RWPE1 (cell line): ENCODE data around the gene ARFIP1.
A peak's percentile ranks its signal among the peaks of the same experiment; 100 is the strongest.

Source experiments
- CTCF ChIA-PET: fragments of 350-600 bp; sonication (Branson Sonifier 250); formaldehyde crosslinking; extraction: SDS; loops from one replicate; lab custom pipeline; 2021; lab: Yijun Ruan, JAX
- POLR2A ChIA-PET: fragments of 400-600 bp; formaldehyde crosslinking; extraction: SDS; loops from one replicate; lab custom pipeline; 2020; ENCODE audit warnings: antibody characterized with exemption; ENCODE audit not compliant: low non-redundant PET; lab: Yijun Ruan, JAX
- DNase-seq: peaks from one replicate; pipeline ENCODE4 v3.0.0; 2012; ENCODE audit warnings: low spot score
- H3K27ac ChIP-seq: fragments of 450-650 bp; 2 replicates; pipeline ENCODE4 v1.5.1; 2017
- TF ChIP-seq, protein P1 (sequence below): fragments of 450-650 bp; conservative IDR thresholded peaks from 2 replicates; pipeline ENCODE4 v1.5.1; 2017; ENCODE audit warnings: low read depth, mild to moderate bottlenecking

The ARFIP1 gene

DNA sequence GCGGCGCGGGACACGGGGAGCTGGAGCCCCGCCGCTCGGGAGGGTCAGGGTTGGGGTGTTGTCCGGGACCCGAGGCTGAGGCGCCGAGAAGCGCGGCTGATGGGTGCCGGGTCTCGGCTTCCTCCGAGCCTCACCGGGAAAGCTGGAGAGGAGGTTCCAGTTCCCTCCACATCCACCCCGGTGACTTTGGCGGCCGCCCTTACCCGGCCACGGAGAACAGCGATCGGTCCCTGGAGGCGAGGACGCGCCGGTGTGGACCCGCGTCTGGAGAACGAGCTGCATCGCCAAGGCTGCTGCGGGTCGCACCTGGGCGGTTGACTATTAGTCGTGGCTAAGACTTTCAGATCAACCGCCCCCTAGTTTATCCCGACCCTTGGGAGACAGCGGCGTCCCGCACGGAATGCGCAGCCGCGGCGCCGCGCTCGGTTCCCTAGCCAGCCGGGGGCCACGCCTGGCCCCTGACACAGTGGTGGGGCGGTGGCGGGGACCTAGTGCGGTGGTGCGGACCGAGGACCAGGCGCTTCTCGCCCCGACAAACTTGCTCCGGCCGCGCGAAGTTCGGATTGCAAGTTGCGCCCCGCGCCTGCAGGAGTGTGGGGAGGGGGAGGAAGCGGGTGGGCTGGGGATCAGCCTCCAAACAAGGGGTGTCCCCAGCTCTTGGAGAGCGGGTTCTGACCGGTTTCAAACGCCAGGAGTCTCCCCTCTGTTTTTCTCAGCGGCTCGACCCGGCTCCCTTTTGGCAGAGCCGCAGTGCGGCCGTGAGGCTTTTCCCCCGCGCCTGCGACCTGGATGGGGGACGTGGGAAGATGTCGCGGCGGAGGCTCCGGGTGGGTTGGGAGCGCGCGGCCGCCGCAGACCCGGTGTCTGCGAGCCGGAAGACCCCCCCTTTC, 156.9 kb downstream of the ARFIP1 start:
- TF ChIP-seq, protein P1, sequence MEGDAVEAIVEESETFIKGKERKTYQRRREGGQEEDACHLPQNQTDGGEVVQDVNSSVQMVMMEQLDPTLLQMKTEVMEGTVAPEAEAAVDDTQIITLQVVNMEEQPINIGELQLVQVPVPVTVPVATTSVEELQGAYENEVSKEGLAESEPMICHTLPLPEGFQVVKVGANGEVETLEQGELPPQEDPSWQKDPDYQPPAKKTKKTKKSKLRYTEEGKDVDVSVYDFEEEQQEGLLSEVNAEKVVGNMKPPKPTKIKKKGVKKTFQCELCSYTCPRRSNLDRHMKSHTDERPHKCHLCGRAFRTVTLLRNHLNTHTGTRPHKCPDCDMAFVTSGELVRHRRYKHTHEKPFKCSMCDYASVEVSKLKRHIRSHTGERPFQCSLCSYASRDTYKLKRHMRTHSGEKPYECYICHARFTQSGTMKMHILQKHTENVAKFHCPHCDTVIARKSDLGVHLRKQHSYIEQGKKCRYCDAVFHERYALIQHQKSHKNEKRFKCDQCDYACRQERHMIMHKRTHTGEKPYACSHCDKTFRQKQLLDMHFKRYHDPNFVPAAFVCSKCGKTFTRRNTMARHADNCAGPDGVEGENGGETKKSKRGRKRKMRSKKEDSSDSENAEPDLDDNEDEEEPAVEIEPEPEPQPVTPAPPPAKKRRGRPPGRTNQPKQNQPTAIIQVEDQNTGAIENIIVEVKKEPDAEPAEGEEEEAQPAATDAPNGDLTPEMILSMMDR, result no peak
- ChIA-PET CTCF (interaction anchor here (0.6 to 1.7 kb wide), 6 partner anchors 52 to 1807 kb away, joined by 3 to 6 read pairs (median 4); partner anchors contain the start of gene LRAT), POLR2A (interaction anchor here (0.7 kb wide), 1 partner anchor 147 kb away, joined by 5 read pairs; no protein-coding TSS in a partner anchor)
- peak; percentile 44 for DNase-seq
- peak overlapping the region; percentile 58 for H3K27ac ChIP-seq

DNA sequence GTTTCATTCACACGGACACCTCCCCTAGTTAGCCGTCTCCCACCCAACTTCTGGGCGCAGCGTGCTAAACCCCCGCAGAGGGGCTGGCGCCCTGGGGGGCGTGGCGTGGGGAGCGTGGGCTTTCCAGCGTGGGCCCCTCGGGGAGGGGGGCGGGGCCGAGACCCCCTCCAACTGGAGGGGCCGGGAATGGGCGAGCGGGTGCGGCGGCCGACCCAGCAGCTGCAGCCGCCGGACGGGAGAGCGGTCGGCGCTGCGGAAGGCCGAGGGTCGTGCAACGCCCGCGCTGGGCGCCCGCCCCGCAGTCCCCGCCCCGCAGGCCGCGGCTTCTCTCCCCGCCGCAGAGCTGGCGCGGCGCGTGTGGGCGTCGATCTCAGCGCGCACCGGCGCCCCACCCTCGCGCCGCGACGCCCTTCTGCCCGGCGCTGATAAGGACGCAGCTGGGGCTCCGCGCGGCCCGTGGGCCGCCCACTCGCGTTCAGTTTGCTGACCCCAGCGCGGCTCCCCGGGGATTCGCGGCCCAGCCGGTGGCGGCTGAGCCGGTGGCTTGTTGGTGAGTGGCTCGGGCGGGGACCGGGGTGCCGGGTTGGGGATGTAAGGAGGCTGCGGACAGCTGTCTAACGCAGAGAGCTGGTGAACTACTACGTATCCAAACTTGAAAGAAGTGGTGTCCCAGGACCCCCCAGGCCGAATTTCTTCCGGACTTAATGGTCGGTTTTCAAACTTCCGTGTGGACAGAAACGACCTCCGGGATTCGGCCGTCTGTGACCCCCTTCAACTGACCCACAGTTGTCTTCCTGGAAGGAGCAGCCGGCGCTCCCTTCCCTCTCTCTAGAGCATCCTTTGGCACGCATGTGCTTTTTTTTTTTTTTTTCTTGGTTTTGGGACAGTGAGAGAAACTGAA, 157.8 kb downstream of the ARFIP1 start:
- ChIA-PET POLR2A (interaction anchor here (1.0 kb wide), 1 partner anchor 46 kb away, joined by 3 read pairs; no protein-coding TSS in a partner anchor), CTCF (interaction anchor here (0.5 to 1.0 kb wide), 3 partner anchors 60 to 503 kb away, joined by 3 to 4 read pairs (median 3); no protein-coding TSS in a partner anchor)
- TF ChIP-seq, protein P1, result no peak
- H3K27ac ChIP-seq, result no peak overlapping the region
- DNase-seq, result peak; percentile 36

DNA sequence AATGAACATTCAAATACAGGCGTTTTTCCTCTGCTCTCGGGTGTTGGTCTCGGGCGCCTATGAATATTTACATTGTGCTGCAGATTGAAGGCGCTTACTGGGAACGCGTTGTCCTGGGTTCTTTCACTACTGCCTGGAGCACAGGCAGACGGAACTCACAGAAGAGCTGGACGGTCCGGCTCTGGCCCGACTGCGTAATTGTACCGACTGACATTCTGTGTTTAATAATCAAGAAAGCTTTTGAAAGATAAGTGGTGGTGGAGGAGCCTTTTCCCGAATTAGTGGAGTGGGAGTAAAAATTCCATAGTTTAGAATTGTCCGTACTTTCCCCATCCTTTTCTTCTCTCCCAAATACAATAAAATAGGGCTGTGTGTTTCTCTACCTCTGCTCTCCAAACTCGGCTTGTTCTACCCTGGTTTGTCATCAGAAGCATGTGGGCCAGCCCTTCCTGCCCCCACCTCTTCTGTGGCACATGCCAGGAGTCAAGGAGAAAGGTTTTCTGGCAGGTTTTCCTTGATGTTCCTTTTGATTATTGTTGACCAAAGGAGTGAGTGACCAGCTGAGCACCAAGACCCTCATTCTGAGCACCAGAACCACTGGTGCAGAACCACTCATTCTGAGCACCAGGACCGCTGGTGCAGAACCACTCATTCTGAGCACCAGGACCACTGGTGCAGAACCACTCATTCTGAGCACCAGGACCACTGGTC, 158.6 kb downstream of the ARFIP1 start:
- ChIA-PET CTCF (no interaction called here), POLR2A (interaction anchor here (1.0 kb wide), 1 partner anchor 45 kb away, joined by 3 read pairs; no protein-coding TSS in a partner anchor)
- no peak for DNase-seq
- H3K27ac ChIP-seq, result no peak overlapping the region
- TF ChIP-seq, protein P1, result no peak

DNA sequence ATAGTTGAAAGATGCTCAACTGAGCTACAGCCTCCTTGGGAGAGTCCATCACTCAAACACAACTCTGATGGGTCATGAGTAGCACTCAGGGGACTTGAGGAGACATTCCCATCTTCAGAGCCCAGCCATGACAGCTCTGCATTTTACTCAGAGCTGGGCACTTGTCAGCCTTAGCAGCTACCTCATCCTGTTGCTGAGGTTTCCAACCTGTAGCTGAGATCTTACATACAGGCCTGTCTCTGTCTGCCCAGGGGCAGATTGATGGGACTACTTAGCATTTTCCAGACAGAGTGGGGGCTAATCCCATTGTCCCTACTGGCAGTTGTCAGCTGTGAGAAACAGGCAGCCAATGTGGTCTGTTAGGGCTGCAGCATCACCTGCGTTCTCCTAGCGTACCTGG, 159.9 kb downstream of the ARFIP1 start:
- ChIA-PET CTCF (interaction anchor here (0.9 kb wide), 1 partner anchor 58 kb away, joined by 4 read pairs; no protein-coding TSS in a partner anchor), POLR2A (no interaction called here)
- TF ChIP-seq, protein P1, result no peak
- H3K27ac ChIP-seq, result no peak overlapping the region
- no peak for DNase-seq

DNA sequence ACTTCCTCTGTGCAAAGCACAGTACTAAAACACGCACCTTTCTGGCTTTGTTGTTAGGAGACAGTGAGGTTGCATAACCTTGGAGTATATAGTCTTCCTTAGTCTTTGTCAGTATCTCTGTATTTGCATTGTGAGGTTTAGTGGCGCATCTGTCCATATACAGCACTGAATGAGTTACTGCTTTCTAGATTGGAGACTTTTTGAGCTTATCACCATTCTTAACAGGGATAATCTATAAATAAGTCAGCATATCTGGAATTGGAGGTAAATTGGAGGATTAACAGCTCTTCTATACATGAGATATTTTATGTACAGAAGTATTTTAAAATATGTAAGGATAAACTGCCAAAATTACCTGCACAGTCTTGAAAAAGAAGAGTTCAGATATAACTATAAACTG, 160.7 kb downstream of the ARFIP1 start:
- H3K27ac ChIP-seq, result no peak overlapping the region
- DNase-seq, result no peak
- ChIA-PET CTCF (interaction anchor here (1.4 kb wide), 1 partner anchor 143 kb away, joined by 4 read pairs; no protein-coding TSS in a partner anchor), POLR2A (no interaction called here)
- TF ChIP-seq, protein P1, result no peak
